ENCODE results near the gene APBA2. TPM values are rescaled to one million over a fixed set of nuclear protein-coding genes. Genes with fewer than 3 reads are reported as not detected.
A peak's percentile ranks its signal among the peaks of the same experiment; 100 is the strongest.
"Not testable (repeated sequence)": the region's sequence is repeated elsewhere in the genome, so short reads cannot be mapped to it uniquely, and the experiment has no call there.

The APBA2 gene
- total RNA-seq, 5 donors from 2014 or later (not counting 1 experiment from before 2014, with no cell fraction given), result 78.9 to 118 (median 94.9) TPM

GRCh38 chr15:29101491-29101890, 215.7 kb downstream of the APBA2 start:
- Histone ChIP-seq H3K4me1 (ENCODE audit: control insufficient read depth in 1 of 2, extremely low read depth in 1 of 2, insufficient read depth in 2 of 2, low read length in 2 of 2) (peaks cover 0 to 9% of the 10 kb centered on the region in 2 experiments), H3K36me3 (ENCODE audit: control insufficient read depth in 2 of 2, extremely low read depth in 1 of 2, insufficient read depth in 1 of 2, low read length in 1 of 2) (peaks cover 13 to 49% of the 10 kb centered on the region in 2 donors), H3K9me3 (no peaks in the 10 kb centered on the region), H3K27ac (ENCODE audit: low read length) (no peak overlapping the region), H3K4me3 (ENCODE audit: control insufficient read depth in 1 of 2, extremely low read depth in 1 of 2, low read length in 1 of 2) (no peak overlapping the region), H3K27me3 (replicated peaks in 1 of 2; ENCODE audit: control insufficient read depth in 2 of 2, extremely low read depth in 1 of 2, insufficient read depth in 2 of 2, low read length in 1 of 2) (no peaks in the 10 kb centered on the region)
- Mint-ChIP-seq H3K9me3 (no peaks in the 10 kb centered on the region), H3K4me1 (peaks cover 7 to 12% (median 11%) of the 10 kb centered on the region in 3 donors), H3K27ac (no peak overlapping the region), H3K36me3 (peaks cover 23% of the 10 kb centered on the region), H3K27me3 (no peaks in the 10 kb centered on the region), H3K4me3 (no peak overlapping the region)
- WGBS (ENCODE audit: insufficient coverage), result 94% methylated on average over 12 of the region's 16 CpGs
- ATAC-seq (replicated peaks in 1 of 4) (no peak), DNase-seq (no peak)
- ChIA-PET CTCF (interaction anchor here in 1 of 2 donors (0.6 to 1.3 kb wide), 6 partner anchors 12 to 166 kb away, joined by 3 to 4 read pairs (median 4); no protein-coding TSS in a partner anchor), POLR2A (no interaction called here)

- H3K27me3 Mint-ChIP-seq; H3K9me3 Mint-ChIP-seq; H3K27ac ChIP-seq (ENCODE audit: low read length); H3K9me3 ChIP-seq; H3K4me1 ChIP-seq (ENCODE audit: control insufficient read depth in 1 of 2, extremely low read depth in 1 of 2, insufficient read depth in 2 of 2, low read length in 2 of 2); POLR2A ChIA-PET; H3K27me3 ChIP-seq (replicated peaks in 1 of 2; ENCODE audit: control insufficient read depth in 2 of 2, extremely low read depth in 1 of 2, insufficient read depth in 2 of 2, low read length in 1 of 2); H3K4me3 ChIP-seq (ENCODE audit: control insufficient read depth in 1 of 2, extremely low read depth in 1 of 2, low read length in 1 of 2): not testable (repeated sequence)
- Mint-ChIP-seq H3K4me1 (peaks cover 7 to 12% (median 11%) of the 10 kb centered on the region in 3 donors), H3K4me3 (peak overlapping the region in 1 of 3 donors; percentile 37), H3K36me3 (peaks cover 22% of the 10 kb centered on the region), H3K27ac (peak overlapping the region in 1 of 2 donors; percentile 22)
- WGBS (ENCODE audit: insufficient coverage), result 77% methylated on average over 8 of the region's 10 CpGs
- peak in 33 of 35 experiments; percentile 29 to 75 (median 47) for DNase-seq
- H3K36me3 ChIP-seq (ENCODE audit: control insufficient read depth in 2 of 2, extremely low read depth in 1 of 2, insufficient read depth in 1 of 2, low read length in 1 of 2), result peaks cover 13 to 55% of the 10 kb centered on the region in 2 donors
- ATAC-seq (replicated peaks in 1 of 4), result peak in 3 of 4 experiments; percentile 40 to 53 (median 41)
- CTCF ChIA-PET, result interaction anchor here in 1 of 2 donors (0.6 to 1.3 kb wide), 7 partner anchors 12 to 168 kb away, joined by 3 to 4 read pairs (median 3); no protein-coding TSS in a partner anchor
These were observed 216.5 kb downstream of the APBA2 start for GRCh38 chr15:29102173-29102794.

DNA sequence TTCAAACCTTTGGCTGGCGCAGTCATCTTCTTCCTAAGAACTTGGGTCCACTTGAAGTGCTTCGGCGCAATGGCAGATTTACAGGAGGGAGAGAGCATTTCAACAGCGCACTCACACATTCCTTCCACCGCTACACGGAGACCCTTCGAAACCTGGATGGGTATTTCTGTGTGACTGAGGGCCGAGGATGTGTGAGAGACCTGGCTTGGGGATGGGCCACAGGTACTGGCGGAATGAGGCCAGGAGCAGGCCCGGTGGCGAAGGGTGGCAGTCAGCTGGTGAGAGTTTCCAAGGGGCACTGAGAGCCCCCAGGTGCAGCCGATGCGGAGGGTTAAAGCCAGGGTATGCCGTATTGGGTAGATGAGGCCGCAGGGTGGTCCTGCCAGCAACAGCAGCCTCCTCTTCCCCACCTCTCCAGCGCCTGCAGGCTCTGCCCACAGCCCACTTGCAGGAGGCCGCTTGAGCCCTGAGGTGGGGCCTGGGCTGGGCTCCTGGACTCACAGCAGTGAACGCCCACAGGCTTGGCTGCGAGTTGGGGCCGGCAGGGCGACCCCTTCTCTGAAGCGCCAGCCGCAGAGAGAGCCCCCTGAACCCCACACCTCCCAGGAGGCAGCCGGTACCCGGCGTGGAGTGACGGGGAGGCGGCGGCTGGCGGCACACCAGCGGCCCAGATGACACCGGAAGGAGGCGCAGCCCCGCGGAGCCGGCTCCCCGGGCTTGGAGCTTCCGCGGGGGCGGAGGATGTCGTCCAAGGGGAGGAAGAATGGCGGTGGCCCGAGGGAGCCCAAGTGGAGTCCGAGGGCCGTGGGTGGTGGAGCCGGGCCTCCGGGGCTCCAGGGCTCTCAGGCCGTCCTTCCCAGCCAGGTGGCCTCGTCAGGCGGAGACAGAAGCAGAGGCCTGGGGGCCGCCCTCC, 217.4 kb downstream of the APBA2 start:
- 67% methylated on average over 30 of the region's 51 CpGs for WGBS (ENCODE audit: insufficient coverage)
- no peaks in the 10 kb centered on the region for H3K27me3 ChIP-seq (replicated peaks in 1 of 2; ENCODE audit: control insufficient read depth in 2 of 2, extremely low read depth in 1 of 2, insufficient read depth in 2 of 2, low read length in 1 of 2)
- Mint-ChIP-seq H3K36me3 (peaks cover 21% of the 10 kb centered on the region), H3K27ac (no peak overlapping the region), H3K27me3 (no peaks in the 10 kb centered on the region), H3K9me3 (no peaks in the 10 kb centered on the region), H3K4me3 (peak overlapping the region in 1 of 3 donors; percentile 37), H3K4me1 (peaks cover 7 to 12% (median 11%) of the 10 kb centered on the region in 3 donors)
- H3K9me3 ChIP-seq, result no peaks in the 10 kb centered on the region
- ATAC-seq (replicated peaks in 1 of 4) (peak in 3 of 4 experiments; percentile 28 to 43 (median 33)), DNase-seq (peak in 3 of 35 experiments; percentile 11 to 35 (median 14))
- ChIA-PET CTCF (interaction anchor here (0.9 to 1.3 kb wide), 7 partner anchors 9 to 167 kb away, joined by 3 to 7 read pairs (median 3); no protein-coding TSS in a partner anchor), POLR2A (no interaction called here)
- H3K4me3 ChIP-seq (ENCODE audit: control insufficient read depth in 1 of 2, extremely low read depth in 1 of 2, low read length in 1 of 2), result no peak overlapping the region
- H3K36me3 ChIP-seq (ENCODE audit: control insufficient read depth in 2 of 2, extremely low read depth in 1 of 2, insufficient read depth in 1 of 2, low read length in 1 of 2), result peaks cover 18 to 54% of the 10 kb centered on the region in 2 donors
- H3K27ac ChIP-seq (ENCODE audit: low read length), result no peak overlapping the region
- H3K4me1 ChIP-seq (ENCODE audit: control insufficient read depth in 1 of 2, extremely low read depth in 1 of 2, insufficient read depth in 2 of 2, low read length in 2 of 2), result peaks cover 0 to 9% of the 10 kb centered on the region in 2 experiments

- peak; percentile 51 to 72 (median 65) for ATAC-seq (replicated peaks in 1 of 4)
- no peaks in the 10 kb centered on the region for H3K27me3 Mint-ChIP-seq
- peak in 32 of 35 experiments; percentile 15 to 62 (median 44) for DNase-seq
- H3K4me3 Mint-ChIP-seq, result no peak overlapping the region
- Histone ChIP-seq H3K36me3 (ENCODE audit: control insufficient read depth in 2 of 2, extremely low read depth in 1 of 2, insufficient read depth in 1 of 2, low read length in 1 of 2) (peaks cover 19 to 58% of the 10 kb centered on the region in 2 donors), H3K9me3 (no peaks in the 10 kb centered on the region), H3K4me1 (ENCODE audit: control insufficient read depth in 1 of 2, extremely low read depth in 1 of 2, insufficient read depth in 2 of 2, low read length in 2 of 2) (peaks cover 0 to 9% of the 10 kb centered on the region in 2 experiments), H3K4me3 (ENCODE audit: control insufficient read depth in 1 of 2, extremely low read depth in 1 of 2, low read length in 1 of 2) (no peak overlapping the region), H3K27ac (ENCODE audit: low read length) (no peak overlapping the region), H3K27me3 (replicated peaks in 1 of 2; ENCODE audit: control insufficient read depth in 2 of 2, extremely low read depth in 1 of 2, insufficient read depth in 2 of 2, low read length in 1 of 2) (no peaks in the 10 kb centered on the region)
- H3K27ac Mint-ChIP-seq, result no peak overlapping the region
- ChIA-PET POLR2A (no interaction called here), CTCF (interaction anchor here (0.9 to 1.3 kb wide), 3 partner anchors 10 to 14 kb away, joined by 3 to 7 read pairs (median 4); no protein-coding TSS in a partner anchor)
- H3K36me3 Mint-ChIP-seq, result peaks cover 26% of the 10 kb centered on the region
- H3K9me3 Mint-ChIP-seq, result no peaks in the 10 kb centered on the region
- H3K4me1 Mint-ChIP-seq, result peaks cover 7 to 12% (median 11%) of the 10 kb centered on the region in 3 donors
- WGBS (ENCODE audit: insufficient coverage), result 51% methylated on average over 34 of the region's 47 CpGs
These were observed 218.2 kb downstream of the APBA2 start for GRCh38 chr15:29103824-29104565.

DNA sequence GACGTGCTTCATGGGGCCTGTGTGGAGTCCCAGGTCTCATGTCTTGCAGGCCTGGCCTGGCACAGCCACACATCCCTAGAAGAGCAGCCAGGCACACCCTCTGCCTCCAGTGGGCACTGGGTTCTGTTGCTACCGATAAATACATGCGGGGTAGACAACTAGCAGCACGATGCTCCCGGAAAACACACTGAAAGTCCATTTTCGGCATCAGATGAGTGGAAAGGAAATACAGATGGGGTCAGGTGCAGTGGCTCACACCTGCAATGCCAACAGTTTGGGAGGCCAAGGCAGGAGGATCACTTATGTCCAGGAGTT, 218.7 kb downstream of the APBA2 start:
- 98% methylated on average over 5 of the region's 6 CpGs for WGBS (ENCODE audit: insufficient coverage)
- Mint-ChIP-seq H3K27ac (no peak overlapping the region), H3K27me3 (no peaks in the 10 kb centered on the region), H3K4me1 (peaks cover 7 to 12% (median 11%) of the 10 kb centered on the region in 3 donors), H3K4me3 (no peak overlapping the region), H3K9me3 (no peaks in the 10 kb centered on the region), H3K36me3 (peaks cover 28% of the 10 kb centered on the region)
- Histone ChIP-seq H3K4me3 (ENCODE audit: control insufficient read depth in 1 of 2, extremely low read depth in 1 of 2, low read length in 1 of 2) (no peak overlapping the region), H3K36me3 (ENCODE audit: control insufficient read depth in 2 of 2, extremely low read depth in 1 of 2, insufficient read depth in 1 of 2, low read length in 1 of 2) (peaks cover 17 to 57% of the 10 kb centered on the region in 2 donors), H3K9me3 (no peaks in the 10 kb centered on the region), H3K4me1 (ENCODE audit: control insufficient read depth in 1 of 2, extremely low read depth in 1 of 2, insufficient read depth in 2 of 2, low read length in 2 of 2) (peaks cover 0 to 9% of the 10 kb centered on the region in 2 experiments), H3K27me3 (replicated peaks in 1 of 2; ENCODE audit: control insufficient read depth in 2 of 2, extremely low read depth in 1 of 2, insufficient read depth in 2 of 2, low read length in 1 of 2) (no peaks in the 10 kb centered on the region), H3K27ac (ENCODE audit: low read length) (no peak overlapping the region)
- DNase-seq (no peak), ATAC-seq (replicated peaks in 1 of 4) (no peak)
- ChIA-PET CTCF (no interaction called here), POLR2A (no interaction called here)
